ENCODE results near the gene MET. TPM values are rescaled to one million over a fixed set of nuclear protein-coding genes. Genes with fewer than 3 reads are reported as not detected.

The MET gene
- total RNA-seq, 1 experiment from 2014 or later, result 5.0 TPM

GRCh38 chr7:116704650-116705228, 32.7 kb downstream of the MET start:
- Mint-ChIP-seq H3K9me3 (no peaks in the 10 kb centered on the region), H3K27ac (peak overlapping the region in 1 of 3 experiments; percentile 11; a peak in 1 of 7 replicates), H3K4me3 (no peak overlapping the region), H3K27me3 (ENCODE audit: low read depth) (no peaks in the 10 kb centered on the region), H3K36me3 (ENCODE audit: insufficient read depth in 1 of 3, low read depth in 3 of 3) (no peaks in the 10 kb centered on the region), H3K4me1 (peaks cover 19 to 21% of the 10 kb centered on the region in 2 experiments)
- Histone ChIP-seq H3K23ac (ENCODE audit: insufficient read length, low read depth, low read length) (no peak overlapping the region), H3K23me2 (ENCODE audit: insufficient read length, low read depth, low read length, poor library complexity, severe bottlenecking) (no peaks in the 10 kb centered on the region), H2BK15ac (ENCODE audit: low read depth, low read length) (no peak overlapping the region), H3K4me2 (ENCODE audit: insufficient read depth, insufficient read length, low read length) (no peak overlapping the region), H3T11ph (ENCODE audit: low read length) (no peak overlapping the region), H3K14ac (ENCODE audit: insufficient read depth, low read length) (no peak overlapping the region), H2AK5ac (ENCODE audit: insufficient read length, low read length) (no peak overlapping the region), H3K4me1 (ENCODE audit: insufficient read depth, low read length) (0 out of 2 replicates have a peak, but pooled peaks cover 2% of the 10 kb centered on the region), H2AFZ (ENCODE audit: low read length) (no peak overlapping the region), H3K18ac (ENCODE audit: insufficient read length, low read depth, low read length) (no peak overlapping the region), H3K79me2 (ENCODE audit: insufficient read depth, low read length) (no peaks in the 10 kb centered on the region), H2BK120ac (ENCODE audit: low read depth, low read length, poor library complexity, severe bottlenecking) (no peak overlapping the region), H4K8ac (replicated peaks; ENCODE audit: insufficient read length, low read depth, low read length) (no peak overlapping the region), H4K5ac (ENCODE audit: insufficient read length, low read depth, low read length) (no peak overlapping the region), H3K27ac (ENCODE audit: insufficient read length, low read depth, low read length) (no peak overlapping the region), H3K27me3 (ENCODE audit: insufficient read depth, low read length) (no peaks in the 10 kb centered on the region), H3K9ac (ENCODE audit: extremely low read depth, insufficient read length, low read length) (no peak overlapping the region), H2BK20ac (ENCODE audit: low read depth, low read length, poor library complexity, severe bottlenecking) (no peak overlapping the region), H2BK12ac (ENCODE audit: insufficient read length, low read depth, low read length) (no peak overlapping the region), H2BK5ac (ENCODE audit: insufficient read length, low read length) (no peak overlapping the region), H4K20me1 (ENCODE audit: control insufficient read depth, insufficient read depth, insufficient read length) (no peaks in the 10 kb centered on the region), H3K4ac (ENCODE audit: low read depth, low read length) (no peak overlapping the region), H3K56ac (ENCODE audit: insufficient read length, low read depth, low read length) (no peak overlapping the region), H3K79me1 (ENCODE audit: insufficient read depth, low read depth, low read length, poor library complexity, severe bottlenecking) (no peaks in the 10 kb centered on the region), H3K9me3 (ENCODE audit: control insufficient read depth, low read depth, low read length) (no peaks in the 10 kb centered on the region), H4K91ac (ENCODE audit: insufficient read length, low read depth, low read length) (no peak overlapping the region)
- DNase-seq, result no peak
- TF ChIP-seq CTCF (conservative IDR thresholded peaks at IDR 0.05), result no peak
- 100% methylated on average over 1 of the region's 2 CpGs for WGBS (ENCODE audit: extremely low coverage, insufficient read length, low lambda C conversion rate)

Measured in H9 (cell line).